ENCODE data around the gene TMEM167A.

The TMEM167A gene

DNA sequence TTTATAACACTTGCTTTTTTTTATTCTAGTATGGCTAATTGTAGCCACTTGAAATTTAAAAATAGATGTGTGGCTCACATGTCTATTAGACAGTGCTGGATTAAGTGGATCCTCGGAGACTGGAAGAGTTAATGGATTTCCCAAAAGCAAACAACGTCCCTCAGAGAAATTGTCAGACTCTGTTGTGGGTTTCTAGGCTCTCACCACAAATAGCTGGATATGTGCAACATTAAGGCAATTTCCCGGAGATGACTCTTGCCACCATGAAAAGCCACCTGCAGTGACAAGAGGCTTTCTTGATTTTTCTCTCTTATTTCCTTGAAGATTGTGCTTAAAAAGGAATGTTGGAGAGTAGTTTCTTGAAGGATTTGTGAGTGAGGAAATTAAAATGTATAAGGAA is 43.2 kb downstream of the TMEM167A start:
- no peak for DNase-seq

DNA sequence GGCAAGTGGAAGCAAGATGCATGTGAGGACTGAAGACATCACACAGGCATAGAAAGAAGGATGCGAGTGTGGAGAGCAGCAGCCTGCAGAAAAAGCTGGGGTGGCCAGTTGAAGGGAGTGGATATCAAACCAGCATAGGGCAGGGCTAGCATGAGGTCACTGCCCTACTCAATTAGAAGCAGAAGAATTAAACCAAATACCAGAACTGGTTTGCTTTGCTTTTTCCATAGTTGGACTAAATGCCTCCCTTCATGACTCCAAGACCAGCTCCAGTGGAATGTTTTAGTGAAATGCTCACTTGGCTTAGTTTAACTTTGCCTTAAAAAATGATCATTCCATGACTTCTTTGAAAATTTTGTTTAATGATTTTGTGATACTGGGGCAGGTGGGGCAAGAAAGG is 45.8 kb downstream of the TMEM167A start:
- no peak for DNase-seq

DNA sequence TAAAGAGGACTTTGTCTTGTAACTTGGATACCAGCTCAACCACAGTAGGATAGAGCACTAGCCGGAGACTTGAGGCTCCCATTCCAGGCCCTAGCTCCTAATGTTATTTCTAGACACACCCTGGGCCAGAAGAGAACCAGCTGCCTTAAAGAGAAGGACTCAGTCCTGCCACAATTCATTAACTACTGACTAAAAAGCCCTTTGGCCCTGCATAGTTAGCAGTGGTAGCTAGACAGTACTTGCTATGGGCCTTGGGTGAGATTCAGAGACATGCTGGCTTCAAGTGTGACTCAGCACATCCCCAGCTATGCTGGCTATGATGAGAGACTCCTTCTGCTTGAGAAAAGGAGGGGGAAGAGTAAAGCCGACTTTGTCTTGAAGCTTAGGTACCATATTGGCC is 47.3 kb downstream of the TMEM167A start:
- peak; percentile 50 for DNase-seq

DNA sequence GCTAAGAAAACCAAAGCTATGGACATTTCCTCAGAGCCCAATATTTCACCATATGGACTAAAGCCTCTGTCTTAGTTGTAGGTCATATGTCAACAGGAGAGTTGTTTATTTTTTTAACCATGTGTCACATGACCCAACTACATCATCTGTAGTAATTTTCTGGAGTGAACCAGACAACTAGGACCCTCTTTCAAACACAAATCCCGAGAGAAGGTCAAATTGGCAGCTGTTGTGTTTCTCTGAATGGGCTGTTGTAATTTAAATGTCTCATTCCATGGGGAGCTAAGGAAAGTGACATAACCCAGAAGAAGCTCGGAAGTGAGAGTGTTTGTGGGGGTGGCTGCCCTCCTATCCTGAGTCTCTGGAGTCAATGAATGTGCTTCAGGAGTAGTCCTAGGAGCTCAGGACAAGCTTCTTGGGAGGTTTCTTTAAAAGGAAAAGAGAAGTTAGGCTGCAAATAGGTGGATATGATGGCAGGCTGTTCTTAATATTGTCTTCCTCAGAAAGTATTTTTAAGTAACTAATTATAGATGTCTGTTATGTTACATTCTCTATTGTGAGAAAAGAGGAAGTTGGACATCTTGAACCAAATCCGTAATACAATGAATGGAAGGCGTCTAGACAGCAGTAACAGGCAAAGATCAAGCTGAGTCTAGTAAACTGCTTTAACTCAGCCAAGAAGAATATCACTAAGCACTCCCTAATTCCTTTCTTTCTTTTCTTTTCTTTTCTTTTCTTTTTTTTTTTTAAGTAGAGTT is 50.1 kb downstream of the TMEM167A start:
- DNase-seq, result no peak

DNA sequence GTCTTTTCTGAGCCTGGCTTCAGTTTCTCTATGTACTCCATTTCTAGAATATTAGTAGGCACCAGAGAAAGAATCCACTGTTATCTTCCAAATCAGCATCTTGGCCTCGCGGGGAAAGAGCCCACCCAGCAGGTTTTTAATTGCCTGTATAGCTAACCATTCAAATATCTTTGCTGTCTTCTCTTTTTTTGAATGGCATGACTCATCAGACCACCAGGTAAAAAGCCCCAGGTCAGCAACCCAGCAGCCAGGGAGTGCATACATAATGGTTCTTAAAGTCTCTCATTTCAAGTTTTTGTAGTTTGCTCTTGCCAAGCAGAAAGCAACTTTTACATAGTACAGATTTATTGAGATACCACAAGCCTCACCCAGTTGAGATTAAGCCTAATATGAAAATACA is 50.7 kb downstream of the TMEM167A start:
- no peak for DNase-seq

DNA sequence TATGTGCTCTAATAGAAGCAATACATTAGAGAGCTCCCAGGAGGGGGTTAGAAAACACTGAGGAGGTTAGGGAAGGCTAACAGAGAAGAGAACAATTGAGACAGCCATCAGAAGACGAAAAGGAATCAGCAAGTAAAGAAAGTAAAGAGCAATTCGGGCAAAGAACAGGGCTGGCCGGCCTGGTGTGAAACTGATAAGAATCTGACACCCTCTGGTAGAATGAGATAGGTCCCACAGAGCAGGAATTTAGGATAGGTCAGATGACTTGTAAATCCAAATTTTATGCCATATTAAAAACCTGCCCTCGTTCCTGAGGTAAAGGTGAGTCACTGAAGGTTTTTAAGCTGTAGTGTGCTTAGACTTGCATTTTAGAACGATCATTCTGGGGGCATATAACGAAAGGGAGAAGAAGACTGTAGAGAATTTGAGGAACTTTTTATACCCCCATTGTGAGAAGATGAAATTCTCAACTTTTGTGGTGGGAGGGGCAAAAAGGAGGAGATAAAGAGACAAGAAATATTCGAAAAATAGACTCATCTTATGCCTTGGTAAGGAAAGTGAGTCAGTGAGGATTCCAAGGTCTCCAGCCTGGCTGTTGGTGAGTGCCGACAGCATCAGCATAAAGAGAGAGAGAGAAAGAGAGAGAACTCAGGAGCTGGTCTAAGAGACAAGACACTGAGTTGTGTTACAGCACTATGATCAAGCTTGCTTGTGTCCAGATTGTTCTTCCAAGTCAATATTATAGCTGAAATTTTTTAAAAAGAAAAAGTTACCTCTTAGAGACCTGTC is 51.3 kb downstream of the TMEM167A start:
- DNase-seq, result no peak

DNA sequence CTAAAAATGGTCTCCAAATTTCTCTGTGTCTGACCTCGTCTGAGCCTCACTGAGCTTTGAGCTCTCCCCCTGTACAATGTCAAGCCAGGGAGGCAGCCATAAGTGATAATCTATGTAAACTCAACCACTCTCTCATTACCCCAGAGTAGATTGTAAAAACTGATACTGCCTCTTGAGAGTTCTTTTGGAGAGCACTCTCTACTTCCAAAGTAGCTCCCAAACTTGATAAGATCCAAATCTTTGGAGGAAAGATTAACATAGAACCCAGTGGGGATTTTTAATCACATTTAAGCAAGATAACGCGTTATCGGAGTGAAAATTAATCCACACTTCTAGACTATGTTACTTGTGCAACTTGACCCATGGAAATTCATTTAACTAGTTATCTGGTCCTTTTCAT is 54.9 kb downstream of the TMEM167A start:
- DNase-seq, result no peak

DNA sequence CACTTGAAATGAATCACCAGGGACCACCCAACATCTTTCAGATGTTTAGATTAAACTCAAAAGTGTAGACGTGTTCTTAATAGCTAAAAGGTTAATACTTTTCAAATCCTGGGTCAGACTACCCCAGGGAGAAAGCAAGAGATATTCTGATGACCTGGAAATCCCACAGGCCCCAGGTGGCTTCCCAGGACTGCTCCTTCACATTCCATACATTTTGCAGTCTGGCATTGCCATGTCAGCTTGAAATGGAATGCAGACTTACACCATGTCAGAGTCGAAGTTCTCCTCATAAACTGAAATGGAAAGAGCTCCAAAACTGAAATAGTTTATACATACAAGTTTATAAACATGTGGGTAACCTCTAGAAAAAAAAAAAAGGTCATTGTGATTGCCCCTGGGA is 61.5 kb downstream of the TMEM167A start:
- no peak for DNase-seq

DNA sequence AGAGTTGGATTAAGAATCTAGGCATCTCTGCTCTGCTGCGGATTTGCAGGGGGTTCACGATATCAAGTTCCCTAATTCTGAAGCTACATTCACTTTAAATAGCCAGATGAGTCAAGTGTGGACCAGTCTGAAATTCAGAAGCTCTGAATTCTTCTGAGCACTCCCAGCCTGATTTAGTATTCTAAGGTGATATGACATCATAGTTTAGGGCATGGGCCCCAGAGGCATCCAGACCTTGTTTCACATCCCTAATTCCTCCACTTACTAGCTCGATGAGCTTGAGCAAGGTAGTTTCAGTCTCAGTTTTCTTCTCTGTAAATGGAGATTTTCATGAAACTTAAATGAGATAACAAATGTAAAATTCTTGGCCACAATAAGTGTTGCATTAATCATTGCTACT is 65.2 kb downstream of the TMEM167A start:
- no peak for DNase-seq

DNA sequence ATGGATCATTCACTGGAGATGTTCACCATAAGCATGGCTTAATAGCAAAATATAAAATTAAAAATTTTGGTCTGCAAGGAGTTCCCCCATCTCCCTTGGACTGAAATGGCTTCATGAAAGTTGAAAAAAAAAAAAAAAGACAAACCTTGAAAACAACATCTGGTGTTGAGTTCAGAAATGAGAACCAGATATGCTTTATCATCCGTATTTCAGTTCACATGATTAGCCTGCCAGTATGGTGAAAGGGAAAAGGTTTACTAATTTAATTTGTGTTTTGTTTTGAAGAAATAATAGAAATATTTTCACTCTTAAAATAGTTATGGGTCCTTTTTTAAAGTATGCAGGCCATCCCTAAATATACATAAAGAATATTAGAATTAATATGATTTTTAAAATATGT is 67.8 kb downstream of the TMEM167A start:
- no peak for DNase-seq

DNA sequence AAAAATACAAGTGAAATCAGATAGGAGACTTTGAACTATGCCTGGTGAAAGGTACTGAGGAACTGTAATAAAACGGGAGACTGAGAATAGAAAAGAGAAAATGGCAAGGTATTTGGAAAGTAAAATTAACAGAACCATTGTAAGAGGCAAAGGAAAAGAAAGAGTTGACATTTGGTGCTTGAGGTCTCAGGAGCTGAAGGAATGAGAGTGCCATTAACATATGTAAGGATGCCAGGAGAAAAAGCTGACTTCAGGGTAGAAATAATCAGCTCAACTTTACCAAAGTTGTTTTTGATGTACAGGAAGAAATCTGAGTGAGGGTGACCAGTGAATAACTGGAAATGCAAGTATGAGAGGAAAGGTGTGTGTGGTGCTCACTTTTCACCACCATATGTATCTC is 69.4 kb downstream of the TMEM167A start:
- DNase-seq, result no peak

DNA sequence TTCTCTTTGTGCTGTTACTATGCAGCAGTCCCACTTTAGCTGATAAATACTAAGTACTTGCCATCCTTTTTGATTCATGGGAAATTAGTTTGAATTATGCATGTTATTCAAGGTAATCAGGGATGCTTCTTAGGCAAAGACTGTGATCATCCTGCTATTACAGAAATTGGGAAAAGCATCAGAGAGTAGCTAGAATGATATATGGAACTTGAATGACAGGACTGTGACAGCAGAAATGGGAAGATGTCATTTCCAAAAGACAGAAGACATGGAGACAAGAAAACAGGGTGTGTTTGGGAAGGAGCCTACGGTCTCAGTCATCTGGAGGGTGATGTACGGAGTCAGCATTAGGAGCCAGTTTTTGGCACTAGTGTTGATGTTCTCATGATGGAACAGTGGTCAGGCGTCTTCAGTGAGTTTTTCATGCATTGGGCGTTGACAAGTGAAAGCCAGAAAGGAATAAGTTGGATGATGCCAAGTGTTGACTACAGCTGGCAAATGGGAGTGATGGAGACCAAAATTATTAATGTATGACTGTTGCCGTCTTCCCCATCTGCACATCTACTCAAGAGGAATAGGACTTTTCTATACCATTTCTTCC is 70.4 kb downstream of the TMEM167A start:
- DNase-seq, result no peak

DNA sequence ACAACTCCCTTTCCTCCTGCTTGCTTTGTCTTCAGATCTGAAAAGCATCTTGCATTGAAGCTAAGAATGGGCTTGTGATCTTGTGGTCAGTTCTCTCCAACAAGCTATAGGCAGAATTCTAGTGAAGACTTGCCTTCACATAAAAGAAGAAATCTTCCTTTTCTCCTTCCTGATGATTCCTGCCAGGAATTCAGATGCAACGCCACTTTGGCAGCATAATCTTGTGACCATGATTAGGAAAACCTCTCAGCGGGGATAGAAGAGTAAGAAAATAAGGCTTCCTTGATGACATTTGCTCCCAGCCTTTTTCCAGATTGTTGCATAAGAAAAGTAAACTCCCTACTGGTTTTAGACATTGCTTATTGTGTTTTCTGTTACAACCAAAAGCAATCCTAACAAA is 73.4 kb downstream of the TMEM167A start:
- no peak for DNase-seq
